Upper lobe of left lung (tissue), 6 donors: ENCODE measurements around the gene IL6R. TPM values are rescaled to one million over a fixed set of nuclear protein-coding genes. Genes with fewer than 3 reads are reported as not detected.
A peak's percentile ranks its signal among the peaks of the same experiment; 100 is the strongest.

ENCODE experiments used
- ATAC-seq, 2 donors: fragments of 200-7000 bp; cut with Tn5 transposase; one replicate each; pipeline ENCODE4 v1.9.1; 2022; ENCODE audit warnings: mild to moderate bottlenecking in 2 of 2, moderate library complexity in 2 of 2; ENCODE audit not compliant: low FRiP score in 2 of 2
- DNase-seq, 2 donors: peaks; one replicate each; pipeline ENCODE4 v3.0.0-alpha.2; 2019 to 2020
- H3K27ac ChIP-seq, 4 donors: fragments of 200-600 bp; sonication (generic); one replicate each; pipeline ENCODE4 v1.5.1; 2016 to 2019
- H3K27me3 ChIP-seq, 4 donors: fragments of 200-600 bp; sonication (generic); one replicate each; pipeline ENCODE4 v1.5.1; 2017 to 2019
- H3K36me3 ChIP-seq, 4 donors: fragments of 200-600 bp; sonication (generic); one replicate each; pipeline ENCODE4 v1.5.1; 2016 to 2019
- H3K4me1 ChIP-seq, 4 donors: fragments of 200-600 bp; sonication (generic); one replicate each; pipeline ENCODE4 v1.5.1; 2018 to 2019
- H3K4me3 ChIP-seq, 4 donors: fragments of 200-600 bp; sonication (generic); one replicate each; pipeline ENCODE4 v1.5.1; 2017 to 2019; ENCODE audit warnings: mild to moderate bottlenecking in 2 of 4, moderate library complexity in 1 of 4
- H3K9me3 ChIP-seq, 4 donors: fragments of 200-600 bp; sonication (generic); one replicate each; pipeline ENCODE4 v1.5.1; 2018 to 2019
- EP300 ChIP-seq, 4 donors: sonication (generic); formaldehyde crosslinking; IDR thresholded peaks; one replicate each; pipeline ENCODE4 v1.5.1; 2017; ENCODE audit warnings: antibody characterized with exemption in 4 of 4, control low read depth in 2 of 4
- POLR2A ChIP-seq, 4 donors: fragments of 450-650 bp; IDR thresholded peaks; one replicate each; pipeline ENCODE4 v1.5.1; 2016 to 2017; ENCODE audit warnings: antibody characterized with exemption in 4 of 4, mild to moderate bottlenecking in 2 of 4
- POLR2AphosphoS5 ChIP-seq, 2 donors: sonication (generic); formaldehyde crosslinking; IDR thresholded peaks; one replicate each; pipeline ENCODE4 v1.5.1; 2017; ENCODE audit warnings: antibody characterized with exemption in 2 of 2
- WGBS, 2 donors: methylation state at CpG; one replicate each; pipeline ENCODE4 v1.1.5; 2017 to 2018; 5-methylcytosine and 5-hydroxymethylcytosine counted together
- total RNA-seq, 6 donors: library from RNA; depleted of rRNA in 4 of 6; stranded (reverse); fragments of >200 nt in 4 of 6; gene quantifications; one replicate each; pipeline versions ENCODE4 v1.1.0 to v1.2.1, GENCODE V29; 2016 to 2021
- TF ChIP-seq, protein P1 (sequence below), 6 experiments: fragments of 450-650 bp in 4 of 6; fragments of 200-600 bp in 2 of 6; sonication (generic) in 2 of 6; IDR thresholded peaks; one replicate each; pipeline ENCODE4 v1.5.1; 2016 to 2019; ENCODE audit warnings: antibody characterized with exemption in 6 of 6
- donor health status: DM: no; HTN: no; CAD: no; lungs with moderate emphysema.
- donor health status: DM: no; HTN: yes; CAD: no; lungs with severe emphysema.

Gene IL6R
- total RNA-seq, 6 donors from 2014 or later, result 59.6 to 126 (median 97.5) TPM

- H3K27me3 ChIP-seq, result no peaks in the 10 kb centered on the region
Observed at GRCh38 chr1:154427173-154428139, 22.3 kb downstream of the IL6R start.

DNA sequence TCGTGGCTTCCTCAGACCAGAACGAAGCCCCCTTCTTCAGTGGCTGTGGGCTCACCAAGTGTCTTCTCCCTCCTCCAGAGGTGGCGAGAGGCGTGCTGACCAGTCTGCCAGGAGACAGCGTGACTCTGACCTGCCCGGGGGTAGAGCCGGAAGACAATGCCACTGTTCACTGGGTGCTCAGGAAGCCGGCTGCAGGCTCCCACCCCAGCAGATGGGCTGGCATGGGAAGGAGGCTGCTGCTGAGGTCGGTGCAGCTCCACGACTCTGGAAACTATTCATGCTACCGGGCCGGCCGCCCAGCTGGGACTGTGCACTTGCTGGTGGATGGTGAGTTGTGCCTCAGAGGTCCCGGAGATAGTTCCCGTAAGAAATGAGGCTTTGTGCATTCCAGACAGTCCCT, 24.0 kb downstream of the IL6R start:
- TF ChIP-seq POLR2A (IDR thresholded peaks at IDR 0.05), result no peak
- no peak for TF ChIP-seq EP300 (IDR thresholded peaks at IDR 0.05)
- WGBS, 2 donors, result 90 to 92% methylated on average over 7 to 13 of the region's 15 CpGs
- Histone ChIP-seq H3K4me1 (peaks cover 44 to 66% (median 61%) of the 10 kb centered on the region in 4 donors), H3K9me3 (no peaks in the 10 kb centered on the region), H3K4me3 (no peak overlapping the region), H3K36me3 (peaks cover 3 to 19% (median 8%) of the 10 kb centered on the region in 4 donors), H3K27me3 (no peaks in the 10 kb centered on the region), H3K27ac (peak overlapping the region in 2 of 4 donors; percentile 12 to 56)
- ATAC-seq, result no peak
- DNase-seq, result peak in 1 of 2 donors; percentile 59

More at GRCh38 chr1:154427173-154428139, 22.3 kb downstream of the IL6R start:
- TF ChIP-seq POLR2AphosphoS5 (IDR thresholded peaks at IDR 0.05) (no peak), EP300 (IDR thresholded peaks at IDR 0.05) (no peak), POLR2A (IDR thresholded peaks at IDR 0.05) (no peak)
- TF ChIP-seq, protein P1, sequence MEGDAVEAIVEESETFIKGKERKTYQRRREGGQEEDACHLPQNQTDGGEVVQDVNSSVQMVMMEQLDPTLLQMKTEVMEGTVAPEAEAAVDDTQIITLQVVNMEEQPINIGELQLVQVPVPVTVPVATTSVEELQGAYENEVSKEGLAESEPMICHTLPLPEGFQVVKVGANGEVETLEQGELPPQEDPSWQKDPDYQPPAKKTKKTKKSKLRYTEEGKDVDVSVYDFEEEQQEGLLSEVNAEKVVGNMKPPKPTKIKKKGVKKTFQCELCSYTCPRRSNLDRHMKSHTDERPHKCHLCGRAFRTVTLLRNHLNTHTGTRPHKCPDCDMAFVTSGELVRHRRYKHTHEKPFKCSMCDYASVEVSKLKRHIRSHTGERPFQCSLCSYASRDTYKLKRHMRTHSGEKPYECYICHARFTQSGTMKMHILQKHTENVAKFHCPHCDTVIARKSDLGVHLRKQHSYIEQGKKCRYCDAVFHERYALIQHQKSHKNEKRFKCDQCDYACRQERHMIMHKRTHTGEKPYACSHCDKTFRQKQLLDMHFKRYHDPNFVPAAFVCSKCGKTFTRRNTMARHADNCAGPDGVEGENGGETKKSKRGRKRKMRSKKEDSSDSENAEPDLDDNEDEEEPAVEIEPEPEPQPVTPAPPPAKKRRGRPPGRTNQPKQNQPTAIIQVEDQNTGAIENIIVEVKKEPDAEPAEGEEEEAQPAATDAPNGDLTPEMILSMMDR (IDR thresholded peaks at IDR 0.05), result no peak
- no peak overlapping the region for H3K4me3 ChIP-seq
- peaks cover 3 to 19% (median 6%) of the 10 kb centered on the region in 4 donors for H3K36me3 ChIP-seq
- H3K4me1 ChIP-seq, result peaks cover 53 to 67% (median 61%) of the 10 kb centered on the region in 4 donors
- H3K9me3 ChIP-seq, result no peaks in the 10 kb centered on the region
- DNase-seq, result no peak
- peak; percentile 21 to 73 for ATAC-seq
- 69 to 72% methylated on average over 7 to 8 of the region's 8 CpGs for WGBS, 2 donors
- peak overlapping the region; percentile 5 to 70 (median 35) for H3K27ac ChIP-seq

DNA sequence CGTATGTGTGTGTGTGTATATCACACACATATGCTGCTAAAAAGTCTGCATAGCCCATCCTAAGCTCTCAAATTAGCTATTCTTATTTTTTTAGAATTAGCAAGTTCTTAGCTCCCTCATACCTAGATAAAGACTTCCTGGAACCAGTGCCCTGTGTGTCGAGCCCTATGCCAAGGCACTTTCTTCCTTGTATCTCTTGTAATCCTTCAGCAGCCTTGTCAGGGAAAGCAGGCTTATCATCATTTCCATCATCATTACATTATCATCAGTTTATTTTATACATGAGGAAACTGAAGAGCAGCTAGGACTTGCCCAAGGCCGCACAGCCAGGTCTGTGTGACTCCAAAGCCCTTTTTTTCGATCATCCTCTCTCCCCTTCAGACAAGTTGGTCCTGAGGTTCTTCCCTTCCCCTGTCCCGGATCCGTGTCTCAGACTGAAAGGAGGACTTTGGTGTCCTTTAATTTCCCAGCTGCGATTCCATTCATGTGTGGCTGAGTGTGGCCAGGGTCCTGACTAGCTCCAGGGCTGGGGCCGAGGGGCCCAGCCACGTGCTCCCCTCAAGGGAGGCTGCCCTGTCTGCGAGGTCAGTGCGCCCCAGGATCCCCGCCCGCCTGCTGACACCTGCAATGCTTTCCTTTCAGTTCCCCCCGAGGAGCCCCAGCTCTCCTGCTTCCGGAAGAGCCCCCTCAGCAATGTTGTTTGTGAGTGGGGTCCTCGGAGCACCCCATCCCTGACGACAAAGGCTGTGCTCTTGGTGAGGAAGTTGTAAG, 24.9 kb downstream of the IL6R start:
- Histone ChIP-seq H3K27ac (peak overlapping the region in 2 of 4 donors; percentile 1 to 36), H3K36me3 (peaks cover 3 to 23% (median 13%) of the 10 kb centered on the region in 4 donors), H3K9me3 (no peaks in the 10 kb centered on the region), H3K4me3 (no peak overlapping the region), H3K4me1 (peaks cover 39 to 69% (median 62%) of the 10 kb centered on the region in 4 donors), H3K27me3 (no peaks in the 10 kb centered on the region)
- no peak for ATAC-seq
- no peak for TF ChIP-seq EP300 (IDR thresholded peaks at IDR 0.05)
- TF ChIP-seq, protein P1 (IDR thresholded peaks at IDR 0.05), result no peak
- no peak for TF ChIP-seq POLR2AphosphoS5 (IDR thresholded peaks at IDR 0.05)
- TF ChIP-seq POLR2A (IDR thresholded peaks at IDR 0.05), result no peak
- no peak for DNase-seq
- WGBS, 2 donors, result 81 to 82% methylated on average over 13 to 15 of the region's 17 CpGs

DNA sequence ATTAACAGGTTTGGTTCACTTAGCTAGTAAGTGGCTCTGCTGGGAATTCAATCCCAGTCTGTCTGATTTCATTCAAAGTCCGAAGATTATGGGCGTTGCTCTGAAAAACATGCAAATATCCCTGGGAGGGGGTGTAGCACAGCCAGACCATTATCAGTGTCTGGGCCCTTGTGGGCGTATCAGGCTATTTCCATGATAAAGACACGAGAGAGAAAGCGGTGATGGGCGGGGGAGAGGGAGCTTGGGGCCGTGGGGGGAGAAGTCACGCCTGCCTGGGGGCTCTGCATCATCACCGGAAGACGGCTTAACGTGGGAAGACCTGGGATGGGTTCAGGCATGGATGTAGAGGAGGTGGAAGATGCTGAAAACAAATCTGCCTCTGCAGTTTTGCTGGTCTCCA, 25.8 kb downstream of the IL6R start:
- TF ChIP-seq, protein P1 (IDR thresholded peaks at IDR 0.05), result no peak
- peaks cover 39 to 71% (median 67%) of the 10 kb centered on the region in 4 donors for H3K4me1 ChIP-seq
- DNase-seq (no peak), ATAC-seq (peak in 1 of 2 donors; percentile 43)
- WGBS, 2 donors, result 87 to 90% methylated on average over 11 of the region's 11 CpGs
- H3K36me3 ChIP-seq, result peaks cover 3 to 32% (median 20%) of the 10 kb centered on the region in 4 donors
- H3K4me3 ChIP-seq, result no peak overlapping the region
- H3K27me3 ChIP-seq, result no peaks in the 10 kb centered on the region
- peak overlapping the region in 2 of 4 donors; percentile 77 to 88 for H3K27ac ChIP-seq
- no peaks in the 10 kb centered on the region for H3K9me3 ChIP-seq
